ENCODE results near the gene AP2A2. TPM values are rescaled to one million over a fixed set of nuclear protein-coding genes. Genes with fewer than 3 reads are reported as not detected.
A peak's percentile ranks its signal among the peaks of the same experiment; 100 is the strongest.

Gene AP2A2
- total RNA-seq, 1 donor from 2014 or later, result 17.7 TPM

DNA sequence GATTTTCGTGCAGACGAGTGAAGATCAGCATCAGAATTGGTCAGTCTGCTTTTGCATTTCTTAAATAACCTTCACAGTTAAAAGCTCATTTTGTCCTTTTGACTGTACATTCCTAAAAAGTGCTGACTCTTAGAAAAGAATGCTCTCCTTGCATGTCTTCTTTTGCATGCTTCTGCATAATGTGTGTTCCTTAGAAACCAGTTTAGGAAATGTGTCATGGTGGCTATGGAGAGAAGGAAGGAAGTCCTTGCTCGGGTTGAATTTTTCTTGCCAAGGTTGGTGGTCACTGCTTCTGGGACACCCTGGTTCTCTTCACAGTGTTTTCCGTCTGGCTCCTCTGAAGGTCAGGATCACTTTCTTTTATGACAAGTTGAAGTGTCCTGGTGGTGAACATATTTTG lies 6.8 kb downstream of the AP2A2 start:
- Histone ChIP-seq H3K27ac (ENCODE audit: low read depth, low read length) (peak overlapping the region; percentile 75), H3K9me3 (ENCODE audit: control insufficient read depth in 3 of 3, low read length in 3 of 3) (no peaks in the 10 kb centered on the region), H3K9ac (ENCODE audit: low read depth in 1 of 3, low read length in 3 of 3) (no peak overlapping the region), H3K4me1 (ENCODE audit: control insufficient read depth in 3 of 3, insufficient read depth in 3 of 3, low read length in 3 of 3) (peaks cover 30 to 38% (median 33%) of the 10 kb centered on the region in 3 donors), H3K27me3 (ENCODE audit: control insufficient read depth in 3 of 3, insufficient read depth in 3 of 3, low read length in 3 of 3) (no peaks in the 10 kb centered on the region), H3K4me3 (ENCODE audit: low read length in 3 of 3) (no peak overlapping the region), H3K36me3 (ENCODE audit: control insufficient read depth in 3 of 3, insufficient read depth in 3 of 3, low read length in 3 of 3) (no peaks in the 10 kb centered on the region)

DNA sequence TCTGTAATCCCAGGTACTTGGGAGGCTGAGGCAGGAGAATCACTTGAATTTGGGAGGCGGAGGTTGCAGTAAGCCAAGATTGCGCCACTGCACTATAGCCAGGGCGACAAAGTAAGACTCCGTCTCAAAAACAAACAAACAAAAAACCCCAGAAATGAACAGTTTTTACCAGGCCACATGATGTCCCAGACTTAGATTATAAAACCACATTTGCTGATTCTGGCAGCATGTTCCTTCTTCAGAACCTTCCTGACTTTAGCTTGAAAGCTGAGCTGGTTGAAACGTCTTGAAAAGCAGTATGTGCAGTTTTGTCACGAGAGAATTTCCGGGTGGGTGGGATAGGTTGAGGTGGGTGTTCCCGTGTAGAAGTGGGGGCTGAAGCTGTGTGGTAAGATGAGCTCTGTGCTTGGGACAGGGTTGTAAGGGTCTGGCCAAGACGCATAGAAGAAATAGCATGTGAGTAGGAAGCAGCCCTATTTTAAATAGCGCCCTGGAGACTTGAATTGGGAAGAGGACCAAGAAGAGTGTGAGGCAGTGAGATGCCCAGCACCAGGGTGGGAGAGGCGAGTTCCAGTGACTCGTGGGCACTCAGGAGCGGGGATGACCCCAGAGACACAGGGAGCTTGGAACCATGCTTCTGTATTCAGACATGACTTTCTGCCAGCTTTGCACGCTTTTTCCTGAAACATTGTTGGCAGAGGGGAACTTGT lies 7.6 kb downstream of the AP2A2 start:
- Histone ChIP-seq H3K4me1 (ENCODE audit: control insufficient read depth in 3 of 3, insufficient read depth in 3 of 3, low read length in 3 of 3) (peaks cover 25 to 33% (median 29%) of the 10 kb centered on the region in 3 donors), H3K36me3 (ENCODE audit: control insufficient read depth in 3 of 3, insufficient read depth in 3 of 3, low read length in 3 of 3) (no peaks in the 10 kb centered on the region), H3K9me3 (ENCODE audit: control insufficient read depth in 3 of 3, low read length in 3 of 3) (no peaks in the 10 kb centered on the region), H3K9ac (ENCODE audit: low read depth in 1 of 3, low read length in 3 of 3) (peak overlapping the region in 2 of 3 donors; percentile 33 to 63), H3K4me3 (ENCODE audit: low read length in 3 of 3) (no peak overlapping the region), H3K27me3 (ENCODE audit: control insufficient read depth in 3 of 3, insufficient read depth in 3 of 3, low read length in 3 of 3) (no peaks in the 10 kb centered on the region), H3K27ac (ENCODE audit: low read depth, low read length) (peak overlapping the region; percentile 75)

DNA sequence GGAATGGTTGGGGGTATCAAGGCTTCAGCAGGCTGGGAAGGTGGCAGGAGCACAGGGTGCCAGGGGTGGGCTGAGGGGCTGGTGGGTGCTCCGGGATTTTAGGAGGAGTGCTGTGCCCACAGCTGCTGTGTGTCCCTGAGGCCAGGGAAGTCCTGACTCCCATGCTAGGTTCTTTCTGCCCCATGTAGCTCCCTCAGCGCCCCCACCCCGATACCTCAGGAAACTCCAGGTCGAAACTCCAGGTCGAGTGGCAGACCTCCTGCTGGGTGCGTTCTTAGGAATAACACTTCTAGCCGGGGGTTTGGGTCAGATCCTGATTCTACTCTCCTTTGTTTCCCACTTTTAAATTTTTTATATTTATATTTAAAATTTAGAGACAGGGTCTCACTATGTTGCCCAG lies 8.3 kb downstream of the AP2A2 start:
- H3K27me3 ChIP-seq (ENCODE audit: control insufficient read depth in 3 of 3, insufficient read depth in 3 of 3, low read length in 3 of 3), result no peaks in the 10 kb centered on the region
- H3K27ac ChIP-seq (ENCODE audit: low read depth, low read length), result peak overlapping the region; percentile 75
- H3K4me3 ChIP-seq (ENCODE audit: low read length in 3 of 3), result no peak overlapping the region
- no peaks in the 10 kb centered on the region for H3K9me3 ChIP-seq (ENCODE audit: control insufficient read depth in 3 of 3, low read length in 3 of 3)
- peaks cover 23 to 27% (median 25%) of the 10 kb centered on the region in 3 donors for H3K4me1 ChIP-seq (ENCODE audit: control insufficient read depth in 3 of 3, insufficient read depth in 3 of 3, low read length in 3 of 3)
- no peaks in the 10 kb centered on the region for H3K36me3 ChIP-seq (ENCODE audit: control insufficient read depth in 3 of 3, insufficient read depth in 3 of 3, low read length in 3 of 3)
- H3K9ac ChIP-seq (ENCODE audit: low read depth in 1 of 3, low read length in 3 of 3), result no peak overlapping the region

DNA sequence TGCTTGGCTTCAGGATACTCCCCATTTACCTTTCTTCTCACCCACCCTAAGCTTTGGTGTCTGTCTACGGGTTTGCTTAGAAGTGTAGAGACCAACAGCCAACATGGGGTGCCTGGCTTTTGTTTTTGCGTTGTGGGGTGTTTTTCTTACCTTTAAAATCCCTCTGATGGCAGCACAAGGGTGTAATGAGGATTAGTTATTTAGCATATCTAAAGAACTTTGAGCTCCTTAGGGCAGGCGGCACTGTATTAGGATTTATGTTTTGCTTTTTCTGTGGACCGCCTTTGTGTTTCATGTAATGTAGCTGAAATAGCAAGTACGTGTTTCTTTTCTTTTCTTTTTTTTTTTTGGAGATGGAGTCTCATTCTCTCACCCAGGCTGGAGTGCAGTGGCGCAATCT lies 8.9 kb downstream of the AP2A2 start:
- Histone ChIP-seq H3K9me3 (ENCODE audit: control insufficient read depth in 3 of 3, low read length in 3 of 3) (no peaks in the 10 kb centered on the region), H3K9ac (ENCODE audit: low read depth in 1 of 3, low read length in 3 of 3) (no peak overlapping the region), H3K4me3 (ENCODE audit: low read length in 3 of 3) (no peak overlapping the region), H3K36me3 (ENCODE audit: control insufficient read depth in 3 of 3, insufficient read depth in 3 of 3, low read length in 3 of 3) (no peaks in the 10 kb centered on the region), H3K27me3 (ENCODE audit: control insufficient read depth in 3 of 3, insufficient read depth in 3 of 3, low read length in 3 of 3) (no peaks in the 10 kb centered on the region), H3K4me1 (ENCODE audit: control insufficient read depth in 3 of 3, insufficient read depth in 3 of 3, low read length in 3 of 3) (peaks cover 19 to 25% (median 23%) of the 10 kb centered on the region in 3 donors), H3K27ac (ENCODE audit: low read depth, low read length) (peak overlapping the region; percentile 18)

DNA sequence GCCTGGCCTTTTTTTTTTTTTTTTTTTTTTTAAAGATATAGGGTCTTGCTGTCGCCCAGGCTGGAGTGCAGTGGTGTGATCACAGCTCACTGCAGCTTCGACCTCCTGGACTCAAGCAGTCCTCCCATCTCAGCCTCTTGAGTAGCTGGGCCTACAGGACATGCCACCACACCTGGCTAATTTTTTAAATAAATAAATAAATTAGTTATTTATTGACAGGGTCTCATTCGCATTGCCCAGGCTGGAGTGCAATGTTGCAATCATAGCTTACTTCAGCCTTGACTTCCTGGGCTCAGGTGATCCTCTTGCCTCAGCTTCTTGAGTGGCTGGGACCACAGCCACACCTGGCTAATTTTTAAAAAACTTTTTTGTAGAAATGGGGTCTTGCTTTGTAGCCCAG lies 10.5 kb downstream of the AP2A2 start:
- no peak overlapping the region for H3K27ac ChIP-seq (ENCODE audit: low read depth, low read length)
- no peaks in the 10 kb centered on the region for H3K9me3 ChIP-seq (ENCODE audit: control insufficient read depth in 3 of 3, low read length in 3 of 3)
- H3K4me3 ChIP-seq (ENCODE audit: low read length in 3 of 3), result no peak overlapping the region
- no peaks in the 10 kb centered on the region for H3K36me3 ChIP-seq (ENCODE audit: control insufficient read depth in 3 of 3, insufficient read depth in 3 of 3, low read length in 3 of 3)
- no peaks in the 10 kb centered on the region for H3K27me3 ChIP-seq (ENCODE audit: control insufficient read depth in 3 of 3, insufficient read depth in 3 of 3, low read length in 3 of 3)
- H3K4me1 ChIP-seq (ENCODE audit: control insufficient read depth in 3 of 3, insufficient read depth in 3 of 3, low read length in 3 of 3), result peaks cover 18 to 29% (median 23%) of the 10 kb centered on the region in 3 donors
- H3K9ac ChIP-seq (ENCODE audit: low read depth in 1 of 3, low read length in 3 of 3), result no peak overlapping the region

DNA sequence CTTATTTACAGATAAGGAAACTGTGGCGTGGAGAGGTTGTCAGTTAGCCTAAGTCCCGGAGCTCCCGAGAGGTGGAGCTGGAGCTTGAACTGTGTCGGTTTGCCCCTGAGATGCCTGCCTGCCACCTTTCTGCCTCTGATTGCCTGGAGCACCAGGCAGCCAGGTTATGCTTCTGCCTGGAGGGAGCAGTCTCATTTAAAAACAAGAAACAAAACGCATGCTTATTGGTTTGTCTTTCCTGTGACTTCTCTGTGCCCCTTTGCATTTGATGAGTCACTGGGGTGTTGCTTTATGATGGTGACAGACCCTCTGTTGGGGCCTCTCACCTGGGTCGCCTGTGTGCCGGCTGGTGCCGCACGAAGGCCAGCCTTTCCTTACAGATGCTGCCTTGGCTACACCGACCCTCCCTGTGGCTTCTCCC lies 12.2 kb downstream of the AP2A2 start:
- Histone ChIP-seq H3K4me3 (ENCODE audit: low read length in 3 of 3) (no peak overlapping the region), H3K27me3 (ENCODE audit: control insufficient read depth in 3 of 3, insufficient read depth in 3 of 3, low read length in 3 of 3) (no peaks in the 10 kb centered on the region), H3K4me1 (ENCODE audit: control insufficient read depth in 3 of 3, insufficient read depth in 3 of 3, low read length in 3 of 3) (peaks cover 15 to 21% (median 18%) of the 10 kb centered on the region in 3 donors), H3K36me3 (ENCODE audit: control insufficient read depth in 3 of 3, insufficient read depth in 3 of 3, low read length in 3 of 3) (no peaks in the 10 kb centered on the region), H3K9me3 (ENCODE audit: control insufficient read depth in 3 of 3, low read length in 3 of 3) (no peaks in the 10 kb centered on the region), H3K27ac (ENCODE audit: low read depth, low read length) (no peak overlapping the region), H3K9ac (ENCODE audit: low read depth in 1 of 3, low read length in 3 of 3) (no peak overlapping the region)

DNA sequence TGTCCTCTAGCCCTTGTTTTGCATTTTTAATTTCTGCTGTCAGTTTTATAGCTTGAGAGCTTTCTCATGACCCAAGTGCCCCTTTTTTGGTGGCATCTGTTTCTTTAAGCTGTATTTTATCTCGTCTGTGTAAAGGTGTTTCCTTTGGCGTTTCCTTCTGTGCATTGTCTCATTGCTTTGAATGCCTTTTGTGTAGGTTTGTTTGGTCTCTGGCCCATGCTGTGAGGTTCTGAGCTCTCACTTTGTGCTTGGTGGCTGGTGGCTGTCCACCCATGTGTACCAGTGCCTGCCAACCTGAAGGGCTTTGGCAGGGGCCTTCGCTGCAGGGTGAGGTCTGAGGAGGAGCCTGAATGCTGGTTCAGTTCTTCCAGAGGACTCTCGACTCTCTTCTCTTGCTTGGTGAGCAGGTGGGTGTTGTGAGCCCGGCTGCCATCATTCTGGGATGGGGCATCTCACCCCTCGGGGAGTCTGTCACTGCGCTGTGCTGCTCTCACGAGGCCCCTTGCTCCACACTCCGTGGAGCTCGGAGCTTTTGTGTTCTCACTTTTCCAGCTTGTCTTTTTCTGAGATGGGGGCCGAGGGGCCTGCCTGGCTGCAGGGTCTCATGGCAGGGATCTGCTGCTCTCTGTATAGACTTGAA lies 14.9 kb downstream of the AP2A2 start:
- peaks cover 6 to 16% (median 8%) of the 10 kb centered on the region in 3 donors for H3K4me1 ChIP-seq (ENCODE audit: control insufficient read depth in 3 of 3, insufficient read depth in 3 of 3, low read length in 3 of 3)
- peak overlapping the region in 1 of 3 donors; percentile 37 for H3K4me3 ChIP-seq (ENCODE audit: low read length in 3 of 3)
- H3K27me3 ChIP-seq (ENCODE audit: control insufficient read depth in 3 of 3, insufficient read depth in 3 of 3, low read length in 3 of 3), result no peaks in the 10 kb centered on the region
- peaks cover 0 to 5% (median 5%) of the 10 kb centered on the region in 3 donors for H3K36me3 ChIP-seq (ENCODE audit: control insufficient read depth in 3 of 3, insufficient read depth in 3 of 3, low read length in 3 of 3)
- H3K27ac ChIP-seq (ENCODE audit: low read depth, low read length), result no peak overlapping the region
- H3K9me3 ChIP-seq (ENCODE audit: control insufficient read depth in 3 of 3, low read length in 3 of 3), result no peaks in the 10 kb centered on the region
- H3K9ac ChIP-seq (ENCODE audit: low read depth in 1 of 3, low read length in 3 of 3), result no peak overlapping the region

DNA sequence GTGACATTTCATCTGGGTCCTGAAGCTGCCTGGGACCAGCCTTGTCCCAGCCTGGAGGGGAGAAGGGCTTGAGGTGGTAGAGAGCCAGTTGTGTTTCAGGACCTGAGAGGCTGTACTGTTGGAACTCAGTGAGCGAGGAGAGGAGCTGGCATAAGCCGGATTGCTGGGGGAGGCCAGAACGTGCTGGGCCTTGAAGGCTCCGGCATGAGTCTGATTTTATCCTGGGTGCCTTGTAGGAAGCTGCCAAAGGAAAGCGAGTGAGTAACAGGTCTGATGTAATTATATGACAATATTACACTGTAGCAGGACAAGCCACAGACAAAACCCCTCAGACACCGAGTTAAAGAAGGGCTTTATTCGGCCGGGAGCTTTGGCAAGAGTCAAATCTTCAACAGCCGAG lies 17.2 kb downstream of the AP2A2 start:
- H3K27me3 ChIP-seq (ENCODE audit: control insufficient read depth in 3 of 3, insufficient read depth in 3 of 3, low read length in 3 of 3), result no peaks in the 10 kb centered on the region
- H3K27ac ChIP-seq (ENCODE audit: low read depth, low read length), result no peak overlapping the region
- H3K4me1 ChIP-seq (ENCODE audit: control insufficient read depth in 3 of 3, insufficient read depth in 3 of 3, low read length in 3 of 3), result peaks cover 6 to 16% (median 8%) of the 10 kb centered on the region in 3 donors
- no peak overlapping the region for H3K4me3 ChIP-seq (ENCODE audit: low read length in 3 of 3)
- no peaks in the 10 kb centered on the region for H3K9me3 ChIP-seq (ENCODE audit: control insufficient read depth in 3 of 3, low read length in 3 of 3)
- peaks cover 0 to 12% (median 7%) of the 10 kb centered on the region in 3 donors for H3K36me3 ChIP-seq (ENCODE audit: control insufficient read depth in 3 of 3, insufficient read depth in 3 of 3, low read length in 3 of 3)
- H3K9ac ChIP-seq (ENCODE audit: low read depth in 1 of 3, low read length in 3 of 3), result no peak overlapping the region

DNA sequence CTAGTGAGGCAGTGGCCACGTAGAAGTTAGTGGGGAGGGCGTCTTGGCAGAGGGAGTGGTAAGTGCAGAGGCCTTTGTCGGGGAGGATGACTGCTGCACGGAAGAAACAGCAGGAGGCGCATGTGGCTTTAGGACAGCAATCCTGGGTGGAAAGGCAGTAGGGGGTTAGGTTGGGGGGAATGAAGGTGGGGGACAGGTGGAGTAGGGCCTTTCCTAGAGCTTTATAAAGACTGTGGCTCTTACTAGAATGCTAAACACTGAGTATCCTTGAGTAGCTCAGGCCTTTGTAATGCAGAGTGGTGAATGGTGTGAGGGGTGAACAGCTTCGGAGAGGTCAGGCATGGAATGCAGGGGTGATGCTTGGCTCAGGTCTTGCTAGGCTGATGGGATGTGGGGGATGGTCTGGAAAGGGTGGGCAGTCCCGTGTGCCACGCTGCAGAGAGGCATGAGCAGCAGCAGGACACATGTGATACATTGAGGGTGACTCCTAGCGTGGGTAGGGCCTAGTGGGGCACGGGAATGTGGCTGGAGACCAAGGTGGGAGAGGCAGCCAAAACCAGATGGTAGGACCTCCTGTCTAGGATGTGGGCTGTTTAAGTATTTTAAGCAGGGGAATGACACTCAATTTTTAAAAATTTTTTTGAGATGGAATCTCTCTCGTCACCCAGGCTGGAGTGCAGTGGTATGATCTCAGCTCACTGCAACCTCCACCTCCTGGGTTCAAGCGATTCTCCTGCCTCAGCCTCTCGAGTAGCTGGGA lies 19.2 kb downstream of the AP2A2 start:
- no peak overlapping the region for H3K27ac ChIP-seq (ENCODE audit: low read depth, low read length)
- H3K4me3 ChIP-seq (ENCODE audit: low read length in 3 of 3), result no peak overlapping the region
- no peaks in the 10 kb centered on the region for H3K27me3 ChIP-seq (ENCODE audit: control insufficient read depth in 3 of 3, insufficient read depth in 3 of 3, low read length in 3 of 3)
- H3K9me3 ChIP-seq (ENCODE audit: control insufficient read depth in 3 of 3, low read length in 3 of 3), result no peaks in the 10 kb centered on the region
- peak overlapping the region in 1 of 3 donors; percentile 5 for H3K9ac ChIP-seq (ENCODE audit: low read depth in 1 of 3, low read length in 3 of 3)
- peaks cover 0 to 12% (median 7%) of the 10 kb centered on the region in 3 donors for H3K36me3 ChIP-seq (ENCODE audit: control insufficient read depth in 3 of 3, insufficient read depth in 3 of 3, low read length in 3 of 3)
- peaks cover 6 to 16% (median 8%) of the 10 kb centered on the region in 3 donors for H3K4me1 ChIP-seq (ENCODE audit: control insufficient read depth in 3 of 3, insufficient read depth in 3 of 3, low read length in 3 of 3)
